ENCODE data around the gene ATP8A2. TPM values are rescaled to one million over a fixed set of nuclear protein-coding genes. Genes with fewer than 3 reads are reported as not detected.
"Not testable (repeated sequence)": the region's sequence is repeated elsewhere in the genome, so short reads cannot be mapped to it uniquely, and the experiment has no call there.

Gene ATP8A2
- polyA plus RNA-seq, 6 donors from 2014 or later, result 0.03 TPM; not detected in 5

- H3K27me3 Mint-ChIP-seq, result peaks cover 29 to 39% (median 37%) of the 10 kb centered on the region in 3 donors
- ATAC-seq (ENCODE audit: low read depth in 2 of 2), result no peak
- peaks cover 0 to 4% (median 0%) of the 10 kb centered on the region in 3 donors for H3K4me1 Mint-ChIP-seq
- H3K27ac Mint-ChIP-seq, result no peak overlapping the region
- H3K36me3 Mint-ChIP-seq, result no peaks in the 10 kb centered on the region
- no peak overlapping the region for H3K4me3 Mint-ChIP-seq
- DNase-seq, result no peak
- peaks cover 0 to 2% (median 0%) of the 10 kb centered on the region in 7 donors for H3K9me3 Mint-ChIP-seq
These were observed 699.9 kb downstream of the ATP8A2 start for GRCh38 chr13:26071691-26072090.

- not testable (repeated sequence) for H3K4me1 Mint-ChIP-seq, H3K36me3 Mint-ChIP-seq, DNase-seq, H3K4me3 Mint-ChIP-seq, H3K9me3 Mint-ChIP-seq, H3K27ac Mint-ChIP-seq
- ATAC-seq (ENCODE audit: low read depth in 2 of 2), result peak in 1 of 2 donors; percentile 40
- peaks cover 35 to 43% (median 43%) of the 10 kb centered on the region in 3 donors for H3K27me3 Mint-ChIP-seq
These were observed 700.6 kb downstream of the ATP8A2 start for GRCh38 chr13:26072335-26072734.

GRCh38 chr13:26074706-26075105 lies 702.9 kb downstream of the ATP8A2 start:
- no peak for ATAC-seq (ENCODE audit: low read depth in 2 of 2)
- no peak overlapping the region for H3K4me3 Mint-ChIP-seq
- no peaks in the 10 kb centered on the region for H3K36me3 Mint-ChIP-seq
- H3K27ac Mint-ChIP-seq, result no peak overlapping the region
- H3K27me3 Mint-ChIP-seq, result peaks cover 30 to 39% (median 32%) of the 10 kb centered on the region in 3 donors
- H3K9me3 Mint-ChIP-seq, result peaks cover 0 to 2% (median 0%) of the 10 kb centered on the region in 7 donors
- DNase-seq, result no peak
- H3K4me1 Mint-ChIP-seq, result peaks cover 0 to 4% (median 0%) of the 10 kb centered on the region in 3 donors

Other genes starting within 250 kb of the ATP8A2 start
- not detected for gene AMER2, start 199.7 kb upstream of the ATP8A2 start, polyA plus RNA-seq (ENCODE audit: low read depth in 6 of 6)
- 10 to 100 TPM in 1 of 6 donors, 1 to 10 TPM in 5; 7.1 to 10.7 (median 8.5) TPM for gene MTMR6, start 84.5 kb upstream of the ATP8A2 start, polyA plus RNA-seq (ENCODE audit: low read depth in 6 of 6)
- gene NUP58, start 70.3 kb upstream of the ATP8A2 start, polyA plus RNA-seq (ENCODE audit: low read depth in 6 of 6), result 10 to 100 TPM; 14.5 to 24.9 (median 20.6) TPM

Data from naive B cell (primary cell).